CD4-positive, alpha-beta T cell treated with Interleukin-15 for 4 hours (primary cell): ENCODE results near the gene PACSIN1.

ENCODE experiments used
- DNase-seq: peaks from one replicate; pipeline ENCODE4 v3.0.0-alpha.2; 2020; ENCODE audit warnings: low spot score

PACSIN1 gene, protein sequence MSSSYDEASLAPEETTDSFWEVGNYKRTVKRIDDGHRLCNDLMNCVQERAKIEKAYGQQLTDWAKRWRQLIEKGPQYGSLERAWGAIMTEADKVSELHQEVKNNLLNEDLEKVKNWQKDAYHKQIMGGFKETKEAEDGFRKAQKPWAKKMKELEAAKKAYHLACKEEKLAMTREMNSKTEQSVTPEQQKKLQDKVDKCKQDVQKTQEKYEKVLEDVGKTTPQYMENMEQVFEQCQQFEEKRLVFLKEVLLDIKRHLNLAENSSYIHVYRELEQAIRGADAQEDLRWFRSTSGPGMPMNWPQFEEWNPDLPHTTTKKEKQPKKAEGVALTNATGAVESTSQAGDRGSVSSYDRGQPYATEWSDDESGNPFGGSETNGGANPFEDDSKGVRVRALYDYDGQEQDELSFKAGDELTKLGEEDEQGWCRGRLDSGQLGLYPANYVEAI

DNA sequence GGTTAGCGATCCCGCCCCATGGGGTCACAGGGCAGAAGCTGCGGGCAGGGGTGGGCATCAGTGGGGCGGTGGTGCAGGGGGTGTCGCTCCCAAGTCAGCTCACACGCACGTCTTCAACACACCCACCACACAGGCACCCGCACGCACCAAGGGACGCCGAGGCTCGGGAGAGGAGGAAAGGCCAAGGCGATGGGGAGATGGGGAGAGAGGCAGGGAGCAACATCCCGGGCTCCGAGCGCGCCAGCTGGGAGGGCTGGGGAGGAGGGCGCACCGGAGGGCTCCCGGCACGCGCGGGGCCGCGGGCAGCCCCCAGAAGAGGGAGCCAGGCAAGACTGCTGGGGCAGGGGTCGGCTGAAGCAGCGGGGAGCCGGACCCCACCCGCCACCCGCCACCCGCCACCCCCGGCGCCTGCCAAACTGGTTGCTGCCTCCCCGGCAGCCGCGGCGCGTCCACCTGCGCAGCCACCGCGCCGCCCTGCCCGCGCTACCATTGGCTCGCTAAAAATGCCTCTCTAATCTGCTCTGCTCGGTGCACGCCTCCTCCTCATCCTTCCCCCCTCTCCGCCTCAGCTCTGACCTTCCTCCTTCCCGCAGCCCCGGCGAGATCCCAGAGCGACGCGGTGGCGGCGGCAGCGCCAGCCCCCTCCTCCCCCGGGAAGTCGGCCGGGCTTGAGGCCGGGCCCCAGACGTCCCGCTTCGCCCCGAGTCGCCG is at the start of gene PACSIN1:
PACSIN1 (plus strand) TSS at position 546 of the 711 bp plus-strand sequence. CDS start 60,230 bp downstream, outside the sequence.
- DNase-seq = peak; percentile 6

DNA sequence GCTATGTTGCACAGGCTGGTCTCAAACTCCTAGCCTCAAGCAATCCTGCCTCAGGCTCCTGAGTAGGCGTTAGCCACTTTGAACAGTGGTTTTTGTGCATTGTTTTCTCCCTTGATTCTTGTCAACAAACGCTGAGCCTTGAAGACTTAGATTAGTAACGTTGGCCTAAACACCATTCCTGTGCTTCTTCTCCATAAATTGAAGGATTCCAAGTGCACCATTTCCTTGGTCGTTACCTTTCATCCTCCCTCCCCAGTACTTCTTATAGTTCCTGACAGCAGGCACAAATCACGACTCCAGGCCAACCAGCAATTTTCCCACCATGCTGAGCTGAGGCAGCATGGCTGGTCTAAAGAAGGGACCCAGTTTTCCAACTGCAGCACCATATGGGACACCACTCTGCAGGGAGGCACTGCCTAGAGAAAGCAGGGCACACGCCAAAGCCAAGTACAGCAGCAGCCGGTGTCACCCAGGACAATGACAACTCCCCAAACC is 49.0 kb upstream of the PACSIN1 start:
- no peak for DNase-seq

GRCh38 chr6:34418367-34418766 is 47.5 kb upstream of the PACSIN1 start:
- no peak for DNase-seq

DNA sequence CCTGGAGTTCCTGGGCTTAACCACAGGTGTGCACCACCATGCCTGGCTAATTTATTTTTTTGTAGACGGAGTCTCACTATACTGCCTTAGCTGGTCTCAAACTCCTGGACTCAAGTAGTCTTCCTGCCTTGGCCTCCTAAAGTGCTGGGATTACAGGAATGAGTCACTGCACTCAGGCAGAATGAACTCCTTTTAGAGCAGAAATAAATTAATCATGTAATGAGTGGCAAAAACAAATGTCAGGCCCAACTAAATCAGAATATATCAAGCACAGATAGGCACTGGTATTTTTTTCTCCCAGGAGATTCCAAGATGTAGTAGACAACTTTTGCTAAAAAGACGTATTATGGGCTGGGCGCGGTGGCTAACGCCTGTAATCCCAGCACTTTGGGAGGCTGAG is 42.6 kb upstream of the PACSIN1 start:
- no peak for DNase-seq

- DNase-seq = no peak
These were observed 41.4 kb upstream of the PACSIN1 start for GRCh38 chr6:34424200-34425131.

GRCh38 chr6:34425132-34425497 is 40.8 kb upstream of the PACSIN1 start:
- DNase-seq = no peak

DNA sequence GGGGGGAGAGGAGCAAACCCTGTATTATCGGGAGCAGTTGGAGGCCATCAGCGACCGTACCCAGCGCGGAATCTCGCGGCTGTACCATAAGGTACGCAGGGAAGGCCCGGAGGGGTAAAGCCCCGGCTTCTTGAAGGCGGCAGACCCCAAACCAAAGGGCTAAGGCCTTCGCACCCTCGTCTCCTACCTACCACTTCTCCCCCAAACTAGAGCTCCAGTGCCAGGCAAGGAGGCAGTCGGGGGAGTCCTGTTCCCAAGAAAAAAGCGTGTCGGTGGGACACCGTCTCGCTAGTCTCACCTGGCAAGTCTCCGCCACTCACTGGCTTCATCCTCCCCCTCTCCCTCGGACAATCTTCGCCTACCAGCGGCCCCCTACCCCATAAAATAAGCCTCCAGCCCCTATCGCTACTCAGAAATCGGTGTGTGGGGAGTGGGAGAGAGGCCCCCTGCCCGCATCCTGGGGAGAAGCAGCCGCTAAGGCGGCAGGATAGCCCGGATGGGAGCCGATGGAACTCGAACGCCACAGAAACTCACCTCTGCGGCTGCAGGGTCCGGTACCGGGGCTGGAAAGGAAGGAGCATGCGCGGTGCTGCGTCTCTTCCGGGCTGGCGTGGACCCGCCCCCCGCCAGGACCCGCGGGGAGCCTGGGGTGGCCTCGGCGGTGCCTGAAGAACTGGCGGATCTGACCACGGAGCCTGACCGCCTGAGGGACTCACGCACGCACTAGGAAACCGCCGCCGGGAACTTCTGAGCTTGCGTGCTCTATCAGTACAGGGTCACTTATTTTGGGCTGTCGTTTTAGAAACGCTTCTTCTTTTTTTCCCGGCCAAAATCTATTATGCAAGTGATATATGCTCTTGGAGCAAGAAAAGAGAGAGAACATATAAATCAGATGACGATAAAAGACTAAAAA is 40.1 kb upstream of the PACSIN1 start, which contains the start of gene RPS10:
RPS10 (minus strand) TSS at position 572 of the 913 bp plus-strand sequence. CDS start 848 bp downstream, outside the sequence.
- peak; percentile 91 for DNase-seq

DNA sequence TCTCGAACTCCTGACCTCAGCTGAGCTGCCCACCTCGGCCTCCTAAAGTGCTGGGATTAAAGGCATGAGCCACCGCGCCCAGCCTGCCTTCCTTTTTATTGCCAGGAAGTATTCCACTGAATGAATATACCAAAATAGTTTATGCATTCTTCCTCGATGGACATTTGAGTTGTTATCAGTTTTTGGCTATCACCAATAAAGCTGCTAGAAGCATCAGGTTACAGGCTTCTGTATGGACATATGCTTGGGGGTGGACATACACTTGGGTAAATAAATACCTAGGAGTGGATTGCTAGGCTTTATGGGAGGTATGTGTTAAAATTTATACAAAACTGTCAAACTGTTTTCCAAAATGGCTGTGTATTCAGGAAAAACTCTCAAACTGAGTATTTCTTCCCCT is 30.0 kb upstream of the PACSIN1 start:
- DNase-seq = no peak

DNA sequence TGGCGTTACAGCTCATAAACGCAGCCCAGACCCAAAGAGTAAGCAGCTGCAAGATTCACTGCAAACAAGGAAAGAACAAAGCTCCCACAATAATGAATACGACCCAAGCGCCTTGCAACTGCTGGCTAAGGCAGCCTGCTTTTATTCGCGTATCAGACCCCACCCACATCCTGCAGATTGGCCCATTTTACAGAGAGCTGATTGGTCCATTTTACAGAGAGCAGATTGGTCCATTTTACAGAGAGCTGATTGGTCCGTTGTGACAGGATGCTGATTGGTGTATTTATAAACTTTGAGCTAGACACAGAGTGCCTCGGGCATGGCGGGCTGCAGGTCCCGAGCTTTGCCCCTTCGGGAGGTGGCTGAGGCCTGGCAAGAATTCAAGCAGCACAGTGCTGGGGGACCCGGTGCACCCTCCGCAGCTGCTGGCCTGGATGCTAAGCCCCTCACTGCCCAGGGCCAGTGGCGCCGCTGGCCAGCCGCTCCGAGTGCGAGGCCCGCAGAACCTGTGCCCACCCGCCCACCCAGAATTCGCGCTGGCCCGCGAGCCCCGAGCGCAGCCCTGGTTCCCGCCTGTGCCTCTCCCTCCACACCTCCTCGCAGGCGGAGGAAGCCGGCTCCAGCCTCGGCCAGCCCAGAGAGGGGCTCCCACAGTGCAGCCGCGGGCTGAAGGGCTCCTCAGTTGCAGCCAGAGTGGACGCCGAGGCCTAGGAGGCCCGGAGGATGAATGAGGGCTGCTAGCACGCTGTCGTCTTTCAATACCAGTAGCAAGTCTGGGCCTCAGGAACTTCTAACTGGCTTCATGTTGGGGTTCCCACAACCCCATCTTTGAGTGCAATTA is 28.9 kb upstream of the PACSIN1 start:
- no peak for DNase-seq

DNA sequence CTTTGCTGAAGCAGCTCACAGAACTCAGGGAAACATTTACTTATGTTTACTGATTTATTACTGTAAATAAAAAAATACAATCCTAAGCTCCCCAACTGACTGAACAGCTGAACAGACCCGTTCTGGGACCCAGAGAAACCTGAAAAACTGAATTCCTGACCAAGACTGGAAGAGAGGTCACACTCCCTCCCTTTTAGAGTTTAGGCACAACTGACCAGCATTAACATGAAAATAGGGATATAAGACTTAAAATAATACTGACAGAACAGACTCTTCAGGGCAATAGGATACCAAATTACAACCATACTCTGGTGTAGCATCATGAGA is 28.3 kb upstream of the PACSIN1 start:
- DNase-seq = no peak

DNA sequence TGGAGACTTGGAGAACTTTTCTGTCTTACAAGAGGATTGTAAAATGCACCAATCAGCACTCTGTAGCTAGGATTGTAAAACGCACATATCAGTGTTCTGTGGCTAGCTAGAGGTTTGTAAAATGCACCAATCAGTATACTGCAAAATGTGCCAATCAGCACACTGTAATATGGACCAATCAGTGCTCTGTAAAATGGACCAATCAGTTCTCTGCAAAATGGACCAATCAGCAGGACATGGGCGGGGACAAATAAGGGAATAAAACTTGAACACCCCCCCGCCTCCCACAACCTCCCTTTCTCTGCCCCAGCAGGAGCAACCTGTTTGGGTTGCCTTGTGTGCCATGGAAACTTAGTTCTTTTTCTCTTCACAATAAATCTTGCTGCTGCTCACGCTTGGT is 27.2 kb upstream of the PACSIN1 start:
- no peak for DNase-seq

DNA sequence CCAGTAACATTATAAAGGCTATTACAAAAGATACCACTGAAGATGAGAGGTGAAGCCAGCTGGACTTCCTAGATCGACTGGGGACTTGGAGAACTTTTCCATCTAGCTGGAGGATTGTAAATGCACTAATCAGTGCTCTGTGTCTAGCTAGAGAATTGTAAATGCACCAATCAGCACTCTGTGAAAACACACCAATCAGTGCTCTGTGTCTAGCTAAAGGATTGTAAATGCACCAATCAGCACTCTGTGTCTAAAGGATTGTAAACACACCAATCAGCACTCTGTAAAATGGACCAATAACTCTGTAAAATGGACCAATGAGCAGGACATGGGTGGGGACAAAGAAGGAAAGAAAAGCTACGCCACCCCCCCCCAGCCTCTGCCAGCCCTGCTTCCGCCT is 26.4 kb upstream of the PACSIN1 start:
- DNase-seq = no peak

GRCh38 chr6:34441526-34441925 is 24.4 kb upstream of the PACSIN1 start:
- DNase-seq = no peak

DNA sequence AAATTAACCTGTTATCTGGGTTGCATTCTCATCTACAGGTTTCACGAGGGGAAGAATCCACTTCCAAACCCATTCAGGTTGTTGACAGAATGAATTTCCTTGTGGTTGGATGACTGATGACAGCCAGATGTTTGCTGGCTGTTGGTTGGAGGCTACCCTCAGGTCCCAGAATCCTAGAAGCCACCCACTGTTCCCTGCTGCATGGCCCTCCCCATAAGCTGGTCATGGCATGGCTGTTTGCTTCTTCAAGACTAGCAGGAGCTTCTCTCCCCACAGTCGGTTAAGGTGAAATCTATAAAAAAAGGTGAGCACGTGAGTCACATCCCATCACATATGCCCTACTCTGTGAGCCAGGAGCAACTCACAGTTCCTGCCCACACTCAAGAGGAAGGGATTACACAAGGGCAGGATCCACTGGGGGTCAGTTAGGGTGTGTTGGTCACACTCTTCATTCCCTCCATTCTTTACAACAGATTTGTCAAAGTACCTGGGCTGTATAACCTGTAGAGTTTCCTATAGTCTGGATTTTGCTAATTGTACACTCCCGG is 20.5 kb upstream of the PACSIN1 start:
- no peak for DNase-seq

DNA sequence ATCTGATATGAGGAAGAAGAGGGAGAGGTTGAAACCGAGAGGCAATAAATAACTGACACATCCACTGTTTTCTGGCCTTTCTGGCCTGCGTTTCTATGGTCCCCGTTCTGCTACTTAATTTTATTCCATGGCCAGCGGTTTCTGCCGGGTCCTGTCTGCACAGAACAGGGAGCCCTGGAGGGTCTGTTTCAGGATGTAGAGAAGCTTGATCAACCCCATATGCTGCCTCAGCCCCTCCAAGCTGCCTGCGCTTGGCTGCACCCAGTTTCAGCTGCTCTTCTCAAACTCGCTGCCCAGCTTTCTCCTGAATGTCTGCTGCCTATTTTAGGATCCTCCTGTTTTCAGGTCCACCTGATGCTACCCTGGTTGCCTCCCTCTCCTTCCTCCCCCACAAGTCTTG is 18.5 kb upstream of the PACSIN1 start:
- DNase-seq = no peak

GRCh38 chr6:34447910-34448309 is 18.0 kb upstream of the PACSIN1 start:
- no peak for DNase-seq

GRCh38 chr6:34451192-34451591 is 14.7 kb upstream of the PACSIN1 start:
- DNase-seq = no peak

- DNase-seq = no peak
These were observed 10.0 kb upstream of the PACSIN1 start for GRCh38 chr6:34455831-34456230.

GRCh38 chr6:34457382-34457741 is 8.5 kb upstream of the PACSIN1 start:
- no peak for DNase-seq
